GM18951 (cell line): ENCODE measurements around the gene MRTFB.

Experiments
- POLR2A ChIP-seq: IDR thresholded peaks from 4 replicates; pipeline ENCODE4 v1.6.1; 2011; ENCODE audit warnings: mild to moderate bottlenecking; ENCODE audit not compliant: insufficient read length, insufficient read depth; ENCODE audit errors: extremely low read depth
- in situ Hi-C: fragments of 300-500 bp; cut with MboI; formaldehyde crosslinking; loops from one replicate; pipeline ENCODE4 v1.12.0; 2022; ENCODE audit warnings: low sequenced_read_pairs, mixed read lengths, inconsistent platforms; ENCODE audit not compliant: unreplicated experiment

The MRTFB gene

DNA sequence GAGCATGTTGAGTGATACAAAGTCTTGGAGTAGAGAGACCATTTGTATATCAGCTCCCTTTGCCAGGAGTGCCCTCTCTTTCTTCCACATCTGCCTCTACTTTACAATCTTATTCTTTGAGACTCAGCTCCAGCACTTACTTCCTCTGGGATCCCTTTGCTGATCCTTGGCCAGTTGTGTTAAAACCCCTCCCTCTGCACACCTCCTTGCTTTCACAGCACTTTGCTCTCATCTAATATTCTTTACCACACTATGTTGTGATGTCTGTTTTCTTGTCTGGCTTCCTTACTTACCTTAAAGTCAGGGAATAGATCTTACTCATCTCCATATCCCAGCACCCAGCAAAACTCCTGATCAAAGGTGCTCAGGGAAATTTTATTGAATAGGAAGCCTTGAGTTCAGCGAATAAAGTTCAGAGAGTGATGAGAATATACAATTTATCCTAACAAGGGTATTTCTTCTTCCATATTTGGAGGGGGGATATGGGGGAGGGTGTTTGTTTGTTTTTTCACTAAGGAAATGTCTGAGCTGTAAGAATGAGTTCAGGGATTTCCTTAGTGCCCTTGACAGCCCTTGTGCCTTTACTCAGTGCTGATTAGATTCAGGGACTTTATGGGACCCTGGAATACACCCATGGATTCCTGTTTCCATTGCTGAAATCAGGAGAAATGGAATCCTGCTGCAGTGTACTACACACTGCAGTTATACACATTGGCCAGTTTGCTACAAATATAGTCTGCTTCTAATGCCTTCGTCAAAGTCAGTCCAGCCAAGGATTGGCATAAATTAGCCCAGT lies 32.0 kb downstream of the MRTFB start:
- no peak for TF ChIP-seq POLR2A
- in situ Hi-C loops = no loop called here

- TF ChIP-seq POLR2A = no peak
- in situ Hi-C loops = no loop called here
Observed at GRCh38 chr16:14104066-14104465, 32.9 kb downstream of the MRTFB start.

GRCh38 chr16:14105760-14106375 lies 34.7 kb downstream of the MRTFB start:
- in situ Hi-C loops = no loop called here
- TF ChIP-seq POLR2A = no peak

DNA sequence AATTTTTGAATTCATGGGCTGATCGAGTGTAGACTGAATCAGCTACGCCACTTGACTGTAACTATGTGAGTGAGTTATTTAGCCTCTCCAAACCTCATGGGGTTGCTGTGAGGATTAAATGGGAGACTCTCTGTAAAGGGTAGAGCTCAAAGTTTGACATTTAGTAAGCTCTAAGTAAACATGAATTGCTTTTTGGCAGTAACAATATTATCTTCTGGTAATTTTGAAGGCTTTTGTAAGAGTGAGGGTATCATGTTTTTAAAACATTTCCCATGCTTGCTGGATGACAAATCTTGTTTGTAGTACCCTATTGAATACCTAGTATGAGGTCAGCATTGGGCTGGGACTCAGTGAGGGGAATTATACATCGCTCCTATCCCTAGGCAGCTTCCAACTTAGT lies 35.3 kb downstream of the MRTFB start:
- in situ Hi-C loops = no loop called here

DNA sequence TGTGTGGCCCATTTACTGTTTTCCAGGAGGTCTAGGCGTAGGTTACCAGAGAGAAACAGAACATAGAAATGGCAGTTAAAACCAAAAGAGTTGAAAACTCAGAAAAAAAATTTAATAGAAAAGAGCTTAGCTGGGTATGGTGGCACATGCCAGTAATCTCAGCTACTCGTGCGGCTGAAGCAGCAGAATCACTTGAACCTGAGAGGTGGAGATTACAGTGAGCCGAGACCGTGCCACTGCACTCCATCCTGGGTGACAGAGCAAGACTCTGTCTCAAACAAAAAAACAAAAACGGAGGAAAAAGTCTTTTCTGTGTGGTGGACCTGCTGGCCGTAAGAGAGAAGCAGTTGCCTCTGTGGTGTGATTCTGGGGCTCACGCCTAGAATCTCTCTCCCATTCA lies 35.8 kb downstream of the MRTFB start:
- in situ Hi-C loops = no loop called here
- TF ChIP-seq POLR2A = no peak

More for the DNA sequence above, 35.3 kb downstream of the MRTFB start:
- TF ChIP-seq POLR2A = no peak

DNA sequence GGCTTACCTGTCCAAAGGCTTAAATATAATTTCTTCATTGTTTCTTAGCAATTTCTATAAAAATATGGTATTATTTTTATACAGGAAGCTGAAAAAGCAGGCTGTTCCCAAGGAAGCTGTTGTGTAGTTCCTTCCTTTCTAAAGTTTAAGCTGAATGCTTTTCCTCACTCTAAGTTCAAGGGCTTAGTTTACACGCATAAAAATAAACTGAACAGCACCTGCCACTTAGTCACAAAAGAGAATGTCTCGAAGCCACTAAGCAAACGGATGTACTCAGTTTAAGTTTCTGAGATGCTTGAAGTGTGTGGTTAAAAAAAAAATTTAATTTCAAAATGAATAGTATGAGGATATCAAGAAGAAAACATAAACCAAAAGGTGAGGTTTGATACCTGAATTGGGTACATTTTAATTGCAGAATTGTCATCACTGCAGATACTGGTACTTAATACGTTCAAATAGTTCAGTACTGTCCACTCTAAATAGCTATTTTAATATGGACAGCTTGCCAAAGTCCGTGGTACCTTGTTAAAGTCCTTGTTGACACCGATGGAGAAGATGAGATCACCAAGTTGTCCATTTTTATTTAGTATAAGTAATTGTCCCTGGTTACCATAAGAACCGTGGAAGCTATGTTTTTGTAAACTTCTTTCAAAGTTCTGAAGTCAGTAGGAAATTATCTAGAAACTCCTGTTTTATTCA lies 38.1 kb downstream of the MRTFB start:
- in situ Hi-C loops = no loop called here
- TF ChIP-seq POLR2A = no peak

GRCh38 chr16:14109782-14110727 lies 38.9 kb downstream of the MRTFB start:
- in situ Hi-C loops = no loop called here
- TF ChIP-seq POLR2A = no peak

DNA sequence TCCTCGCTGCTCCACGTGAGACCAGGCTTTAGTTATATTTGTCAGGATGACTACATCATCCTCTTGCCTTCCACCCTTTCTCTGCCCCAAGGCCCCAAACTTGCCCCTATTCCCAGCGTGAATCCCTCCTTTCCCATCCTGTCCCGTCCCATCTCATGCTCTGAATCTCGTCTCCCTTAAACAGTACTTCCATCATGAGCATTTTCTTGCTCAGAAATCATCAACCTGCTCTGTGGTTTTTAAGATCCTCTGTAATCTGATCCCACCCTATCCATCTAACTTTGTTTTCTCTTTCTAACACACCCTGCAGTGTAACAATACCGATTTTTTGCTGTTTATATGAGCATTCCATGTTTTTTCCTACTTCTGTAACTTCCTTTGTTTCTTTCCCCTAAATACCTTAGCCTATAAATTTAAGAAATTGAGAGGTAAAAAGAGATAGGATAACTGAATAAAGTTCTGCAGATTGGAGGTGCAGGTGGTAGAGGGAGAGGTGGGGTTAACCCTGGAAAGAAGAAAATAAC lies 39.7 kb downstream of the MRTFB start:
- TF ChIP-seq POLR2A = no peak
- in situ Hi-C loops = no loop called here

DNA sequence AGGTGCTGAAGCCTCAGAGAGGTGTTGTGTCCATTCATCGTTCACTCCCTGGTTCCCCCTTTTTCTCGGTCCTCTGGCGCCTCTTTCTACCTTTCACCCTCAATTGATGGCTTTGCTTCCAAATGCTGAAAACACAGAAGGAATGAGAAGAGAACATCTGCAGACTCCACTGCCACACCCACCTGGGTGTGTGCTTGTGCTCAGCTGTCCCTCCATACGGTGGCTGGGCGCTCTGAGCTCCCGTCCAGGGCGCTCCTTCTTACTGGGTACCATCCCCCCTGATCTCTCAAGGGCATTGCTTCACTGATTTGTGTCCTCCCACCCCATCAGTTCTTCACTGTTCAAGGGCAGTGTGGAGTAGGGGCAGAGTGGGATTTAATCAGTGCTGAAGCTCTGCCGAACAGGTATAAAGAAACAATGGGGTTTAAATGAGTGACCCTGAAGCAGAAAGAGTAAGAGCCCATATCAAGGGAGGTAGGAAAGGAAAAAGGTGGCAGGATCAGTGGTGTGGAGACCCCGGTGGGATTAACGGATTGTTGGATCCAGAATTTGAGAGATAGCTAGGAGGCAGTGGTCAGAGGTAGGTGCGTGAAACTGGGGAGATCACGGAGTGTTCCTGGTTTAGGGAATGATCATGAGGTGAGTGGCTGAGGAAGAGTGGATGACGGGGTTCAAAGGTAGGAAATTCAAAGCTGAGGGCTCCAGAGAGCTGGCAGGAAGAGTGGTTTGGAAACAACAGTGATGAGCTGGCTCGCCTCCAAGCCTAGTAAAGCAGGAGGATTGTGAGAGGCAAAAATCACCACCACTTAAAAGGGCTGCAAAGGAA lies 40.8 kb downstream of the MRTFB start:
- in situ Hi-C loops = no loop called here
- no peak for TF ChIP-seq POLR2A

GRCh38 chr16:14112539-14112856 lies 41.4 kb downstream of the MRTFB start:
- no peak for TF ChIP-seq POLR2A
- in situ Hi-C loops = no loop called here

DNA sequence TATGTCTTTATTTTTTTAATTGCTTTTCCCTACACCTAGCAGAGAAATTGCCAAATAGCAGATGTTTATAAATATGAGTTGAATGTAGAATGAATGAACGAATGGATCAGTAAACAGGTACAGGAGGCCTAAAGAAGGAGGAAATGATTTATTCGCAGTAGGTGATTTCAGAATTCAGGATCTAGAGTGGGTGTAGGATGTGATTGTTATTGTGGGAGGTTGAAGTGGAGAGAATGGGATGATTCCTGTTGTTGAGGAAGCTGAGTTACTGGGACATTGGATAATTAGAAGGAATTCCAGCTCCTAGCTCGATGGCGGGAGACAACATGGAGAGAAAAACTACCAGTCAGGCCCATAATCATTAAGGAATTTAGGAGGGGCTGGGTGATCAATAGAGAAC lies 42.2 kb downstream of the MRTFB start:
- TF ChIP-seq POLR2A = no peak
- in situ Hi-C loops = no loop called here

GRCh38 chr16:14117051-14117450 lies 45.9 kb downstream of the MRTFB start:
- in situ Hi-C loops = no loop called here
- TF ChIP-seq POLR2A = no peak
